Measurements from ENCODE around the gene ZNF410. TPM values are rescaled to one million over a fixed set of nuclear protein-coding genes. Genes with fewer than 3 reads are reported as not detected.

The ZNF410 gene
- total RNA-seq, 1 donor from 2014 or later = 34.5 TPM

DNA sequence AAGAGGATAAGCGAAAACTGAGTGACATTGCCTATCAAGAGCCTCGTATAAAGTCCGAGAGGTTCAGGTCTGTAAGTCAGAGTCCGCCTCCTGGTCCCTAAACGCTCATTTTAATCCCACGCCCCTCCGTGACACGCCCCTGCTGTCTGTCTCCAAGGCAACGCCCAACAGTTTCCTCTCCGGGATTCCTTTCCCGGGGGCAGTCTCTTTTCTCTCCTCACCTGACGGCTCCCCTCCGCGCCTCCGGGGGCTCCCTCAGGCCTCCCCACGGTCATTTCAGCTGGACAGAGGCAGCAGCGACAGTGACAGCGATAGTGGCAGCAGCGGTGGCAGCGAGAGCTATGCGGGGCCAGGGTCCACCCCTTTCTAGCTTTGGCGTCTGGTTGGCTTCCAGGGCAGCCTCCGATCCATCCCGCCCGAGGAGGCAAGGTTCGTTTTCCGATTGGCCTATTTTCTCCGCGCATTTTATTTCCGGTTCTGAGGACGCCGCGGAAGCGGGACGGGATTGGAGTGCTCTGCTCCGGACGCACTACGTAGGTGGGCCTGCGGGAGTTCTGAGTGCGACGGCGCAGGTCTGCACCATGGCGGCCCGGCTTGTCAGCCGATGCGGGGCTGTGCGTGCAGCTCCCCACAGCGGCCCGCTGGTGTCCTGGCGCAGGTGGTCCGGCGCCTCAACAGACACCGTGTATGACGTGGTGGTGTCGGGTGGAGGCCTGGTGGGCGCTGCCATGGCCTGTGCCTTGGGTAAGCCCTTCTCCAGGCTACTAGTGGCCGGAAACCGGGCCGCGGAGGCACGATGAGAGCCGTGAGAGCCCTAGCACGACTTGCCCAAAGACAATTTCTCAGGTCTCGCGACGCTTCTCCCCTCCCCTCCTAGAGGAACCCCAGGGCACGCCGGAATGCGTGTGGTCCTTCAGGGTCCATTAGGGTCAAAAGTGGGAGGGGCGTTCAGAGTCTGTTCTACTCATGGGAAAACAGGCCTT lies 63.4 kb downstream of the ZNF410 start, which contains the start of the genes COQ6 and FAM161B:
TSS of gene COQ6 (plus strand) at position 551 of the 983 bp plus-strand sequence. CDS start at position 582, 31 bp downstream.
TSS of gene FAM161B (minus strand) at position 343 of the 983 bp plus-strand sequence. CDS start at position 275, 68 bp downstream.
- DNase-seq (ENCODE audit: extremely low read depth, low read depth, low spot score) = peak; percentile 84

DNA sequence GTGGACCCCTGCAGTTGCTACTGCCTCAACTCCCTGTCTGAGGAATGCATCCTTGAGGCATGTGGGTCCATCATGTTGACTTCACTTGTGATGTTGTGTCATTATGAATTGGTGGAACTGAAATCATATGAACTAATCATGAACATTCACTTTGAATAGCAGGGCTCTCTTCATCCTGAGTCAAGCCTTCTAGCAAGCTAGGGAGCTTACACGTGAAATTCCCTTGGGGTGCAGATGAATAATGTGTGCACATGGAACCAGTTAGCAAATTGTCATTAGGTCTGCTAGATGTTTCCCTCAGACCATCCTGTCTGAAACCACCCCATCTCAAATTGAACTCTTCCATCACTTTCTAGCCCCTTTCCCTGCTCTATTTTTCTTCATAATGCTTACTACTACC lies 67.1 kb downstream of the ZNF410 start:
- DNase-seq (ENCODE audit: extremely low read depth, low read depth, low spot score) = no peak

DNA sequence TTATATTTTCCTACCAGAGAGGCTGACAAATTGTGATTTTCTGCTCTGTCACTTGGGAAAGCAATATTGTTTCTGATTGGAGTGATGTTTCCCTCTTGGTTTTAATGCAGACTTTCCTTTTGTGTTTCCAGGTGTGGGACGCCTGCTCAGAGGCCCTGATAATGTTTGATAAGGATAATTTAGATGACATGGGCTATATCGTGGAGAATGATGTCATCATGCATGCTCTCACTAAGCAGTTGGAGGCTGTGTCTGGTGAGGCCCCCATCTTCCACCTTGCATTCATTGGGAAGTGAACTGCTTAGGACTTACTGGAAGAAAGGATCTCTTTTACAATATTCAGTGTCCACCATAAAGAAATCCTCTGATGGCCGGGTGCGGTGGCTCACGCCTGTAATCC lies 69.0 kb downstream of the ZNF410 start:
- DNase-seq (ENCODE audit: extremely low read depth, low read depth, low spot score) = no peak

DNA sequence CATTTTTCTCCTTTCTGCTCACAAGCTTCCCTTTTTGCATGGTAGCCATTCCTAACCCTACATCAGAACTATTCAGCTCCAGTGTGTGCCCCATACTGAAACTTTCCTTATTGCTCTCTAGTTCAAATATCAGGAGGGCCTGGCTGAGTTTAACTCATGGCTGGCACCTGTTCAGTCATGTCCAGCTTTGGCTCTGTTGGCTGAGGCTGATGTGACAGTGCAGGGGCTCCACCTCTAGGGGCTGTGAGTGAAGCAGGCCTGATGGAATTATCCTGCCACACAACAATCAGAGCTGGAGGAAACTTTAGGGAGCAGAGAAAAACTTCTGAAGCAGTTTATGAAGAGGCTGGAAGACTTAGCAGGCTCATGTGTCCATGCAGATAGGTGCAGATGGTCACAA lies 71.9 kb downstream of the ZNF410 start:
- DNase-seq (ENCODE audit: extremely low read depth, low read depth, low spot score) = no peak

DNA sequence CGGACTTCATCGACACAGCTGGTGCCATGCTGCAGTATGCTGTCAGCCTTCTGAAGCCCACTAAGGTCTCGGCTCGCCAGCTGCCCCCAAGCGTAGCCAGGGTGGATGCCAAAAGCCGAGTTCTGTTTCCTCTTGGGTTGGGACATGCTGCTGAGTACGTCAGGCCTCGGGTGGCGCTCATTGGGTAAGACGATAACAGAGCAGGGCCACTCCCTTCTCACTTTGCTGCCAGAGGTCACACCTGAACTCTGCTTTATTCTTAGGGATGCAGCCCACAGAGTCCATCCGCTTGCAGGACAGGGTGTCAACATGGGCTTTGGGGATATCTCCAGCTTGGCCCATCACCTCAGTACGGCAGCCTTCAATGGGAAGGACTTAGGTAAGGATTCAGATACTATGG lies 74.5 kb downstream of the ZNF410 start:
- DNase-seq (ENCODE audit: extremely low read depth, low read depth, low spot score) = no peak

DNA sequence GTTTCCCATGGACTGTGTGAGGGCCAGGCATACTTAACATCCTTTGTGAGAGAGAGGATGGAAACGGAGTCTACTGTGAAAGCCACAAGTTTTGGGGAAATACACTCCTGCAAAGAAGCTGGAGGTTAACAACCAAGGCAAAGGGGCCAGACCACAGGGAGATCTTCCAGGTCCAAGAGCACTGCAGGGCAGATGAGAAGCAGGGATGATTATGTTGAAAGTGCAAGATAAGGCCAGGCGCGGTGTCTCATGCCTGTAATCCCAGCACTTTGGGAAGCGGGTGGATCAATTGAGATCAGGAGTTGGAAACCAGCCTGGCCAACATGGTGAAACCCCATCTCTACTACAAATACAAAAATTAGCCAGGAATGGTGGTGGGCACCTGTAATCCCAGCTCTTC lies 78.6 kb downstream of the ZNF410 start:
- no peak for DNase-seq (ENCODE audit: extremely low read depth, low read depth, low spot score)

DNA sequence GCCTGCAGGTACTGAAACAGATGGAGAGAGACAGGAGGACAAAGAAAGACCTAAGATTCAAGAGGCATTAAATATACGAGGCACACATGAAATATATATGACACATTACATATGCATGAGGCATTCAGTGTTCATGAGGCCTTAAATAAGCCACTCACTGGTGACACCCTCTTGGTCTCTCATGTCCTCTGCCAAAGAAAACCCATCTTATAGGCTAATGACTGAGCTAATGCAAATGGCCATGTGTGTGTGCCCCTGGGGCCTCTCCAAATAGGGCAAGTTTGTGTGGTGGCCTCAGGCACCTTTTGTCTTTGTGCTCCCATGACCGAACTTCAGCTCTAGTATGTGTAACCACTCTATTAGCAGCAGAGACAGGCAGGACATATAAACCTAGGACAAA lies 82.2 kb downstream of the ZNF410 start:
- no peak for DNase-seq (ENCODE audit: extremely low read depth, low read depth, low spot score)

DNA sequence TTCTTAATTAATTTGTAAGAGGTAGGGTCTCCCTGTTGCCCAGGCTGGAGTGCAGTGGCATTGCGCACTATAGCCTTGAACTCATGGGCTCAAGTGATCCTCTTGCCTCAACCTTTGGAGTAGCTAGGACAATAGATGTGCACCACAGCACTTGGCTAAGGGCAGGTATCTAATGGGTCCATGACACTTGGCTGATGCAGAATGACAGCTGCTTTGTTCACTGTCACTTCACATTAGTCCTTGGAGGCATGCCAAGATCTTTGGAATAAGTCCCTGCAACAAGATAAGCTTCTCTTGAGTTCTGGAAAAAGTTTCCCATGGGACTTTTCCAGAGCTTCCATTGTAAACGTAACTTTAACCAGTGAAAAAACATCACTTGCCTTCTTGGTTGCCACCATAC lies 86.8 kb downstream of the ZNF410 start:
- DNase-seq (ENCODE audit: extremely low read depth, low read depth, low spot score) = no peak

DNA sequence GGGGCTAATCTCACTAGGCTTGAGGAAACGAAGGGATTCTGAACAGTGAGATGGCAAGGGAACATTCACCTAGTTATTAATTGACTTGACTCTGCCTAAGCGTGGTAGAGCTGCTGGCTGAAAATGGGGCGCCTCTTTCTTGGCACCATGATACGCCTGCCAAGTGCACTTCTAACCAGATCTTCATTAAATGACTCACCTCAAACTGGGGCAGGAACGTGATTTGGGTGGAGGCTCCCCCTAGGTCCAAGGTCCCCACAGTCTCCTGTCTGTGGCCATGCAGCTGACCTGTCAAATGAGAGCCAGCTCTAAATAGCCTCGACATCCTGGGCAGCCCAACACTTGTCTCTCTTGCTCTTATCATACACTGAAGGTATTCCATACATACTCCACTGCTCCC lies 89.5 kb downstream of the ZNF410 start:
- no peak for DNase-seq (ENCODE audit: extremely low read depth, low read depth, low spot score)

DNA sequence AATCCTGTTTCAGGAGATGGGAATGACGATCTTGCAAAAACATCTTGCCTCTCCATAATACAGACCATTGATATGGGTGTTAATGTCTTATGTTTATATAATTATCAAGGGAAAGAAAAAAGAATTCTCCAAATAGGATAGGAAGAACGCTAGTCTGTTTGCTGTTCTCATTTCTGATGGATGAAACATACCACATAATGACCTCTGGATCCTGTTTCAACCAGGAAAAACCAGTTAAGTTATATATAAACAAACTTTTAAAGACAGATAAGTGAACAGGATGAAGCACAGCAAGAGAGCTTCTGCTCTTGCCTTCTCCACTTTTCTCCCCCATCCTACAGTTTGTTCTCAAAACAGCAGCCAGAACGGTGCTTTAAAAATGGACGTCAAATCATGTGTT lies 91.2 kb downstream of the ZNF410 start:
- no peak for DNase-seq (ENCODE audit: extremely low read depth, low read depth, low spot score)

Other genes starting within 250 kb of the ZNF410 start
- 3.9 and 4.0 TPM in 2 replicates for gene DNAL1, start 241.9 kb upstream of the ZNF410 start, total RNA-seq
- gene PNMA1, start 172.5 kb upstream of the ZNF410 start, total RNA-seq = 38.5 and 44.9 TPM in 2 replicates
- gene PTGR2, start 35.0 kb upstream of the ZNF410 start, total RNA-seq = 1.9 and 2.8 TPM in 2 replicates
- gene FAM161B, start 63.2 kb downstream of the ZNF410 start, total RNA-seq = 4.3 and 4.8 TPM in 2 replicates
- gene COQ6, start 63.4 kb downstream of the ZNF410 start, total RNA-seq = 20.5 and 29.4 TPM in 2 replicates
- 9.3 and 10.9 TPM in 2 replicates for gene ENTPD5, start 132.4 kb downstream of the ZNF410 start, total RNA-seq
- 0.92 and 2.2 TPM in 2 replicates for gene BBOF1, start 132.5 kb downstream of the ZNF410 start, total RNA-seq
- gene ALDH6A1, start 197.6 kb downstream of the ZNF410 start, total RNA-seq = 7.2 and 9.9 TPM in 2 replicates
- 5.0 and 11.7 TPM in 2 replicates for gene LIN52, start 198.1 kb downstream of the ZNF410 start, total RNA-seq

Data from glomerular endothelial cell (primary cell).